GM21390 (cell line): ENCODE results near the gene MLLT6.
"Not testable (repeated sequence)": the region's sequence is repeated elsewhere in the genome, so short reads cannot be mapped to it uniquely, and the experiment has no call there.

ENCODE experiments used
- ATAC-seq: cut with Tn5 transposase; IDR thresholded peaks from one replicate; pipeline ENCODE4 v1.9.1; 2021; ENCODE audit not compliant: unreplicated experiment

MLLT6 gene

DNA sequence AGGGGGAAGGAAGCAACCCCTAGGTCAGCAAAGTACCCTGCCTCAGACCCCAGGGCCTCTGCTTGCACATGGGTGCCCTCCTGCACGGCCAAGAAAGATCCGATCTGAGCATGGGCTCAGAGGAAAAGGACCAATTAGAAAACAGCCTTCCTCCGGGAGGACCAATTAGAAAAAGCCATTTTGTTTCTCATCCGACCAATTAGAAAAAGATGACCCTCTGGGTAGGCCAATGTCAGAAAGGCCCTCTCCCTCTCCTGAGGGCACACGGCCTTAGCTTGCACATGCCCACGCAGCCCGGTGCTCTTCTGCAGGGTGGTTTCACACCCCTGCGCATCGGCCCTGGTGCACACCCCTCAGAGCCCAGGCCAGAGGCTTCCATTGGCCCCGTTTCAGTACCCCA lies 20.0 kb downstream of the MLLT6 start:
- no peak for ATAC-seq

- ATAC-seq = not testable (repeated sequence)
Observed at GRCh38 chr17:38726145-38726544, 21.1 kb downstream of the MLLT6 start.

- ATAC-seq = no peak
Observed at GRCh38 chr17:38727736-38728135, 22.7 kb downstream of the MLLT6 start.

- ATAC-seq = no peak
Observed at GRCh38 chr17:38728290-38728831, 23.3 kb downstream of the MLLT6 start.

GRCh38 chr17:38729368-38729885 lies 24.4 kb downstream of the MLLT6 start:
- ATAC-seq = no peak

DNA sequence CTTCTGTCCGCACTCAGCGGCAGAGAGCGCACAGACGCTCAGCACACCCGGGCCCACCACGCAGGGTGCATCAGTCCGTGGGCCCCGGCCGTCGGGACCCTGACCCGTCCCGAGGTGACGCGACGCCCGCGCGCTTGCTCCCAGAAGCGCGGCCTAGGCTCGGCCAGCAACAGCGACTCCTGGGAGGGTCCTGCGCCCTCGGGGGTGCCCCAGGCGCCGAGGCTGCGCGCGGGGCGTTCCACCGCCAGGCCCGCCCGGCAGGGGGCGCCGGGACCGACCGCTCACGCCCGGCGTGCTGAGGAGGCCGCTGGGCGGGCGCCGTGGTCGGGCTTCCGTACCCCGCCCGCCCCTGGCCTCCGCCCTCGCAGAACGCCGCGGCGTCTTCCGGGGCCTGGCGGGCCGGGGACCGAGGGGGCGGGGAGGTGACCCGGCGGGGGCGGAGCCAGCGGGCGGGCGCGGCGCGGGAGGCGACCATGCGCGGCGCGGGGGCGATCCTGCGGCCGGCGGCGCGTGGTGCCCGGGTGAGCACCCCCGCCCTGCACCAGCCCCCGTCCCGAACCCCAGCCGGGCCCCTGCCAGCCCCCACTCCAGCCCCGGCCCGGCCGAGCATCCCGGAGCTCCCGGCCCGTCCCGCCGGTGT lies 24.9 kb downstream of the MLLT6 start, which contains the start of gene CISD3:
CISD3 (plus strand) TSS at position 456 of the 640 bp plus-strand sequence; CDS start at position 474, 18 bp downstream.
- ATAC-seq = peak; percentile 78

DNA sequence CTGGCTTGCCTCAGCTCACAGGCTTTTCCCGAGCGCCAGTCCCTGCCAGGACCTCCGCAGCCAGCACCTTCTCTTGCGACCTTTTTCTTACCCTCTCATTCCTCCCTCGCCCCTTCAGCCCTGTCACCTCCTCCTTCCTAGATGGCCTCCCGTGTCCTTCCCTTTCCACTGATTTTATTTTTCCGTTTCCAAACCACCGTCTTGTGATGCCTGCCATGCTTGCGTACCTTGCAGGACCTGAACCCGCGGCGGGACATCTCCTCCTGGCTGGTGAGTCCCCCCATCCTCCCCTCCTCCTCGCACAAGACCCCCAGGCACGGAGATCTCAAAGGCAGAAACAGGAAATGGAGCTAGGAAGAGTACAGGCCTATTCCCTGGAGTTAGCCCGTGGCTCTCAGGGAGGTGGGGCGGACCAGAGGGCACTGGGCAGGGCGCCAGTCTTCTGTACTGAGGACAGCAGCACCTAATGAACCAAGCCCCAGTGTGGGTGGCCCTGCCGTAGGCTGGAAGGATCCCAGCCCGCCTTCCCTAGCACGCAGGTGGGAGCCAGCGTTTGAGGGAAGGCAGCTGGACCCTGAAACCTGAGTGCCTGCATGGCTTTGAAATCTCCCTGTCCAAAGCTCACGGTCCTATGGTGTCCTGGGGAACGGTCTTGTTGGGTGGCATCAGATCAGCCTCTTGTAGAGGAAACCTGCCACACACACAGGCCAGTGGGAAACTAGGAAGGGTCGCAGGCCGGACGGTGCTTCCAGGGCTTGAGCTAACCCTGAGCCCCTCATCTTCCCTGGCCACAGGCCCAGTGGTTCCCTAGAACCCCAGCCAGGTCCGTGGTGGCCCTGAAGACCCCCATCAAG lies 25.7 kb downstream of the MLLT6 start:
- ATAC-seq = no peak

- ATAC-seq = no peak
Observed at GRCh38 chr17:38731526-38732294, 26.6 kb downstream of the MLLT6 start.

DNA sequence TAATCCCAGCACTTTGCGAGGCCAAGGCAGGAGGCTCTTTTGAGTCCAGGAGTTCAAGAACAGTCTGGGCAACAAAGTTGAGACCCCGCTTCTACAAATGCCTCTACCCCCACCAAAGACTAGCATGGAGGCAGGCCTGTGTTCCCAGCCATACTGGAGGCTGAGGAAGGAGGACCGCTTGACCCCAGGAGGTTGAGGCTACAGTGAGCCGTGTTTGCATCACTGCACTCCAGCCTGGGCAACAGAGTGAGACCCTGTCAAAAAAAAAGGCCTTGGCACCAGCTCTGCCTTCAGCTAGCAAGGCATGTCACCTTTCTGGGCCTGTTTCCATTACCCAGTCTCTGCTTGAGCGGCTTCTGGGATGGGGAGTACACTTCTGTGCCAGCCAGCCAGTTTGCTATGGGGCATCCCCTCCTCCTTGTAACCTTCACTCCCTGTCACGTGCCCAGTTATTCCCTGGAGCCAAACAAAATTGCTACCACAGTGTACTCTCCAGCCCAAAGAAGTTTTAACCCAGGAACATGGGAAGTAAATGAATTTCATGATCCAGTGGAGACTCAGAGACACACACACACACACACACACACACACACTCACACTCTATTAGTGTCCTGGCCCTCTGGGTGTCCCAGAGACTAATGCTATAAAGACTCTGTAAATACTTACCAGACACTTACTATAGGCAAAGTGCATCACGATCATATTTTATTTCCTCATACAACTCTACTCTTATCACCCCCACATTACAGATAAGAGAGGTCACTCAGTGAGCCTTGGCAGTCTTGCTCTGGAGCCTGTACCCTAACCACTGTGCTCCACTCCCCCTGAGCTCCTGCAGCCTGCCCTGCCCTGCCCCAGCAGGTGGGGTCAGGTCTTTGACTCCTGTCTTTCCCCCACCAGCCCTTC lies 27.6 kb downstream of the MLLT6 start:
- no peak for ATAC-seq

GRCh38 chr17:38733282-38733981 lies 28.4 kb downstream of the MLLT6 start:
- ATAC-seq = no peak

DNA sequence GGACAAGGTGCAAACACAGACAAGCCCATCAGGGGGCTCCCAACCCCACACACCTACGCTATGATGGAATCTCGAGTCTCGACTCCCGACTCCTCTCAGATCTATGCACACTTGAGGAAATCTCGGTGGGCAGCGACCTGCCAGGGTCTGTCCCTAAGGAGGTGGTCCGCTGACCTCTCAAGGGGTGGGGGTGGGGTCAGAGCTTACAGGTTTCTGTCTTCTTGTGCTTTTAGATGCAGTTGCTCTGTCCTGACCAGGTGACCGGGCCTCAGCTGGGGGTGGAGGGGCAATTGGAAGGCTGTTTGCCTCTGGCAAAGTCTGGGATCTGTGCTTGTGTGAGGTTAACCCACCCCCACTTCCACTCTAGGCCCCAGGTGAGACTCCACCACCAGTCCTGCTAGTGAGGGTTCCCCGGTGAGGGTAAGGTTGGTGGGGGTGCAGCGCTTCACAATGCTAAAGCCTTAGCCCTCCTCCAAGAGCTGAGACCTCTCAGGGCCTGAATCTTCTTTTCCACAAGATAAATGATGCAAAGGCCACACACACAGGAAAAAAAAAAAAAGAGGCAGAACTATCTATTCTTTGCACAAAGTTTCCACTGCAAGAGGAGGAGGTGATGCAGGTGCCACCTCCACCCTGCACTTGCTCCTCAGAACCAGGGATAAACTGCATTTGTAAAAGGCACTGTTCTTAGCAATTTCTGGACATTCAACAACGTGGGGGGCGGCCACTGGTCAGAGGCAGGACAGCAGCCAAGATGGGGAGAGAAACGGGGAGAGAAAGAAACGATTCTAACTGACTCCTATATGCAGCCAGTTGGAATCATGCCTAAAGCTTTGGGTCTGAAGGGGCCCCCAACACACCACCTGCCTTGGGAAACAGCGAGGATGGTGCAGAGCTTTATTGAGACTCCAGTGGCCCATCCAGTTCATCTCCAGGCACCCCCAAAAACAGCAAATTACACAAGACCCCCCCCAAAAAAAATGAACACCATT lies 29.2 kb downstream of the MLLT6 start:
- ATAC-seq = no peak

DNA sequence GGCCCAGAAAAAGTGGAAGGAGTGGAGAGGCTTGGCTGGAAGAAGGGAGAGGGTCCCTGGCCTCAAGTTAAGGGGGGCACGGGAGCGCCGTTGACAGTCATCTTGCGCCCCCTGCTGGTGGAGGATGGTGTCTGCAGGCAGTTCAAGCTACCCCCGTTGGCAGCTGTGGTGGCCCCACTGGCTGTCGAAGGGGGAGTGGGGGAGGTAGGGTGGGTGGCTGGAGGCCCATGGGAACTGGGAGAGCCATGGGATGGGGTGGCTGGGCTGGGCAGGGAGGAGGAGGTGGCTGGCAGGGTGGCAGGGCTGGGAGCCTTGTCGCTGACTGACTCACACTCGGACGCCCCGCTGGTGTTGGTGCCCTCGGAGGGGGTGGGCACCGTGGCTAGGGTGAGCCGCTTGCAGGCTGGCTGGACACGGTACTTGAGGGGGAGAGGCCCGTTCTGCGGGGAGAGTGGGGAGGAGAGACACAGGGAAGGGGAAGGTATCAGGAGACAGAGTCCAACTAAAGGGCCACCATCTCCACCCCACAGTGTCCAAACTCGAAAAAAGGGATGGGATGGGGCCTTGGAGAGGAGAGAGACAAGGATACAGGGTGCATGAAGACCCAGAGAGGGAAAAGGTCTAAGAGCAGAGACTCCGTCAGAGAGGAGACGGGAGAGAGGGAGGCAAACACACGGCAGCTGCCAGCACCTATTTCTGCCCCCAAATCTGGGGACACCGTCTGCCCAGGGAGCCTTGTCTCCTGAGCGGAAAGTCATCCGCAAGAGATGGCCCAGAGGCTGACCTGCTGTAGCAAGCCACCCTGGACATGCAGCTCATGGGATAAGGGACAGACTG lies 30.3 kb downstream of the MLLT6 start:
- no peak for ATAC-seq

DNA sequence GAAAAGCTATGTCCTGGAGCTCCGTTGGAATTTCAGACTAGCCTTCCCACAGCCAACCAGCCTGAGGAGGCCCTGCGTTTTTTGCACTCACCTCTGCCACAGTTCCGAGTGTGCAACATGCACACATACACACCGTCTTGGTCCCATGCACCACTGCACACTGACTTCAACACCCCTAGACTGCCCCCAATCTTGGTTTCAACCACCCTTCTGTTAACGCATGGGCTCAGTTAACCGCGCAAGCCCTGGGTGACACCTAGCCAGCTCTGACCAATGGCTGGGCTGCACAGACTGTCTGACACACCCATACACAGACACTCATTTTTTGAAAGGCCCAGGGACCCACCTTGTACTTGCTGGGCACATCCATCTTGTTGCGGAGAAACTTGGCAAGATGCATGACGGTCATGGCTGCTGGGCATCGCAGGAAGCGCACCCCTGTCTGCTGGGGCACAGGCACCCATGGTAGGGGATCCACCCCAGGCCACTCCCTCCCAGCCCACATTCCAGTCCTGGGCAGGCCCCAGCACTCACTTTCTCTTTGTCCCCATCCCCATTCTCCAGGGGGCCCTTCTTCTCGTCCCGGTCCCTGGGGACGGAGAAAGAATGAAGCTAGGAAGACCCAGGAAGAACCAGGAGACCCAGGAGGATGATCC lies 33.1 kb downstream of the MLLT6 start:
- no peak for ATAC-seq

- ATAC-seq = no peak
Observed at GRCh38 chr17:38738686-38739085, 33.6 kb downstream of the MLLT6 start.

- ATAC-seq = no peak
Observed at GRCh38 chr17:38739305-38739704, 34.2 kb downstream of the MLLT6 start.

DNA sequence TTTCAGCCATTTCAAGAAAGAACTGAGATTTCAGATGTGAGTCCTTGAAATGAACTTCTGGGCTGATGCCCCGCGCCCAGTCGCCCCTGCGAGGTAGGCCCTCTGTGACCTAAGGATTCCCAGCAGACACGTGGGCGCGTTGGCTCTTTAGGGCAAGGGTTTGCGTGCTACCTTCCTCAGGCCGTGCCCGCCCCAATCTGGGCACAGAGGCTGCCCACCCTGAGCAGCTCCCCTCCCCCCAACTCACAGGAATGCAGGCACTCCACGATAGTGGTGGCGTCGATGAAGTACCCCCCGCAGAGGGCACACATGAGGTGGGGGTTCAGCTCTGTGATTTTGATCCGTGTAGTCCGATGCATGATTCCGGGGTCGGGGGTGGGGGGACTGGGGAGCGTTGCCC lies 35.0 kb downstream of the MLLT6 start:
- ATAC-seq = no peak

- ATAC-seq = no peak
Observed at GRCh38 chr17:38740806-38741205, 35.7 kb downstream of the MLLT6 start.
